CD4-positive, alpha-beta T cell treated with Interleukin-17A for 4 hours (primary cell): Measurements from ENCODE around the gene UTS2.

ENCODE experiments used
- DNase-seq: peaks from one replicate; pipeline ENCODE4 v3.0.0-alpha.2; 2020; ENCODE audit warnings: mixed read lengths

Gene UTS2, protein sequence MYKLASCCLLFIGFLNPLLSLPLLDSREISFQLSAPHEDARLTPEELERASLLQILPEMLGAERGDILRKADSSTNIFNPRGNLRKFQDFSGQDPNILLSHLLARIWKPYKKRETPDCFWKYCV

DNA sequence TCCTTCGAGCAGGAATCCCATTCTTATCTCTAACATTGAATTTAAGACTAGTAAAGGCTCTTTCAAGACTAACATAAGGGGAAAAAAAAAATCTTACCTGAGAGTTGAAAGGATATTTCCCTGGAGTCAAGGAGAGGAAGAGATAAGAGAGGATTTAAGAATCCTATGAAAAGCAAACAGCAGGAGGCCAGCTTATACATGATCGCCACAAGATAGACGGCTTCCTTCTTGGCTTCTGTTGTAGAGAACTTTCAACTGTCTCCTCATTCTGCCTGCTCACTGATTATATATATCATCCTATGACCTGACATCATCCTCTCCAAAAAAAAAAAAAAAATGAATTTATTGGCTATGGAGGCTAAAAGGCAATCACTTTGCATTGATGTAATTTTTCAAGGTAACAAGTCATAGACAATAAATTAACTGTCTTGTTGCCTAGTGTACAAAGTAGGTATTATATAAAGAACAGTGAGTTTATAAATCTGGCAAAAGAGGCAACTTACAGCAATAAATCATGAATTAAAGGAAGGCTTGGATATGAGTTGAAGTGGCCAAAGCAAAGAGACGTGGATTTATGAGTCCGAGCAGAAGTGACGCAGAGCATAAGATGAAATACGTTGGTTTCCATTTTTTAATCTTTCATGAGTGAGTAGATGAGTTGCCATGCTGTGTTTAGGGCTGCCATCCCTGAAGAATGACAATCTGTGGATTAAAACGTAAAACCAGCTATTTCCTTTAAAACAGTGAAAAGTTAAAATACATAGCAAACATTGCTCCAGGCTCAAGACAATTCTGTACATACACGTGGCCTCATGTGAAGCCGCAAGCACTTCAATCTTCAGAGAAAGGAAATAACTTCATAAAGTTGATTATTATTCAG is at the start of gene UTS2:
TSS of gene UTS2 (minus strand) at position 262 of the 880 bp plus-strand sequence. CDS start at position 200, 62 bp downstream.
- no peak for DNase-seq

- no peak for DNase-seq
Observed at GRCh38 chr1:7899741-7900140, 46.9 kb upstream of the UTS2 start.

DNA sequence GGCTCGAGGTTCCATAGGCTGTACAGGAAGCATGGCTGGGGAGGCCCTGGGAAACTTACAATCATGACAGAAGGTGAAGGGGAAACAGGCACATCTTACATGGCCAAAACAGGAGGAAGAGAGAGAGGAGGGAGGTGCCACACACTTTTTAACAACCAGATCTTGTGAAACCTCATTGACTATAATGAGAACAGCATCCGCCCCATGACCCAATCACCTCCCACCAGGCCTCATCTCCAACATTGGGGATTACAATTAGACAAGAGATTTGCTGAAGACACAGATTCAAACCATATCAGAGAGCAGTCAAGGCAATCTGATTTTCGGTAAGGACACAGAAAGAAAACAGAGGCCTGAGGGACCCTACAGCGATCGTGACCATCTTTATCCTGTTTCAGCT is 46.1 kb upstream of the UTS2 start:
- DNase-seq = no peak

DNA sequence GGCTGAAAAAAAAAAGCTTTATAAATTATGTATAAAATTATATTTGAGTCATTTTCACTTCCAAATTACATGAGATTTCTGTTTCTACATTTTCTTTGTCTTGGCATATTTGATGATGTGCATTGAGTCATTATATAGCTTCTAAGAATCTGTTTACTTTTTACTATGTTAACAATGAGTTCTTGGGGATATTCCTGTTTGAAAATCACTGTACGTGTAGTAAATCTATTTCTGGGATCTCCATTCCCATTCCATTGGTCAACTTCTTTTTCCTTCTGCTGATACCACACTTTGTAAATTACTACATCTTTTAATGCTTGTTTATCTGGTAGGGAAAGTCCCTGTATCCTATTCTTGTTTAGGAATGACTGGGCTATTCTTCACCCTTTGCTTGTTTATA is 44.1 kb upstream of the UTS2 start:
- no peak for DNase-seq

- DNase-seq = no peak
Observed at GRCh38 chr1:7893529-7894180, 40.8 kb upstream of the UTS2 start.

GRCh38 chr1:7891804-7892203 is 38.9 kb upstream of the UTS2 start:
- DNase-seq = no peak

DNA sequence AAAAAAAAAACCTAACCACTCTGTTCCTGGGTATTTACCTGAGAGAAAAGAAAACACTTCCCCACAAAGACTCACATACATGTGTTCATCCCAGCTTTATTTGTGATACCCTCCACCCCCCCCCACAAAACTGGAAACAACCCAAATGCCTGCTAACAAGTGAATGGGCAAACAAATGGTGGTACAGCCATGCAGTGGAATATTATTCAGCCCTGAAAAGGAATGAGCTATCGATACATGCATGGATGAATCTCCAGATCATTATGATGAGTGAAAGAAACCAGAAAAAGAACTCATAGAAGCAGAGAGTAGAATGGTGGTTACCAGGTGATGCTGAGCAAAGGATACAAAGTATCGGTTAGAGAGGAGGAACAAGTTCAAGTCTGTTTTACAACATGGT is 38.0 kb upstream of the UTS2 start:
- DNase-seq = no peak

DNA sequence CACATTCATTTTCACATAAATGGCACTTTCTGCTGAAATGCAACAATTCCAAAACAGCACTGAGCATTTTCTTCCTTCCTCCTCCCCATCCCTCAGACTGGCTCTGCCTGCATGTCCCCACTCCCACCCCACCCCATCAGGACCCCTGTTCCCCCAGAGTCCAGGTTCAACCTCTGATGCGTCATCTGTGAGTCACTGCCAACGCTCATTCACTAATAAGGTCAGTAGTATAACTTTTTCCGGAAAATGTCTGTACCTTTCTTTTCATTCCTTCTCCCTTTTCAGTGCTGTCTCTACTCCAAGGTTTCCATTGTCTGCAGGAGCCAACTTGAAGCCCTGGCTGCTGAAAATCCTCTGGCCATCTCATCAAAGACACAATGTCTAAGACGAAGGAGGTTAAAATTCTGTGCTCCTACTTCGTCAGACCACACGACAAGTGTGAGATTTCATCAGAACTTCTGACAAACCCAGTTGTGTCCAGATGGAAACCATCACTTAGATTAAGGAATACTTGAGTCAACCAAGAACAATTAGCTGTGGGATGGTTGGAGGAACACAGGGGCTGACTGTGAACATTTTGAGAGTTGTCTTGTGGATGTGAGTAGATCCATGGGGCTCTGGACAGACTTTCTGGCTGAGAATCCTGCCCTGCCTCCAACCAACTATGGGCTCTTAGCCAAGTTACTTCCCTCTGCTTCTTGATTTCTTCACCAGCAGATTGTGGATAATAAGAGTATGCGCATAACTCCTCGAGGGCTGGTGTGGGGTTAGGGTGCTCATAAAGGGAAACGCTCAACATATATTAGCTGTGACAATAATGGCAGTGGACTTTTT is 35.6 kb upstream of the UTS2 start:
- DNase-seq = no peak

- DNase-seq = no peak
Observed at GRCh38 chr1:7886405-7886745, 33.5 kb upstream of the UTS2 start.

GRCh38 chr1:7885513-7886404 is 32.9 kb upstream of the UTS2 start:
- DNase-seq = peak; percentile 5

- DNase-seq = no peak
Observed at GRCh38 chr1:7884757-7885156, 31.9 kb upstream of the UTS2 start.

GRCh38 chr1:7879228-7879627 is 26.4 kb upstream of the UTS2 start:
- no peak for DNase-seq

DNA sequence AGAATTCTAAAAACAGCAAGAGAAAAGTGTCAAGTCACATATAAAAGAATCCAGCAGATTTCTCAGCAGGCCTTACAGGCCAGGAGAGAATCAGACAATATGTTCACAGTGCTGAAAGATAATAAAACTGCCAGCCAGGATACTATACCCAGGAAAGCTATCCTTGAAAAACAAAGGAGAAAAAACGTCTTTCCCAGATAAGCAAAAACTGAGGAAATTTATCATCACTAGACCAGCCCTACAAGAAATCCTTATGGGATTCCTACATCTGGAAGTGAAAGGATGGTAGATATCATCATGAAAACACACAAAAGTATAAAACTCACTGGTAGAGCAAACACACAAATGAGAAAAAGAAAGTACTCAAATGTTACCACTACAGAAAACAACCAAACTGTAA is 25.2 kb upstream of the UTS2 start:
- no peak for DNase-seq

DNA sequence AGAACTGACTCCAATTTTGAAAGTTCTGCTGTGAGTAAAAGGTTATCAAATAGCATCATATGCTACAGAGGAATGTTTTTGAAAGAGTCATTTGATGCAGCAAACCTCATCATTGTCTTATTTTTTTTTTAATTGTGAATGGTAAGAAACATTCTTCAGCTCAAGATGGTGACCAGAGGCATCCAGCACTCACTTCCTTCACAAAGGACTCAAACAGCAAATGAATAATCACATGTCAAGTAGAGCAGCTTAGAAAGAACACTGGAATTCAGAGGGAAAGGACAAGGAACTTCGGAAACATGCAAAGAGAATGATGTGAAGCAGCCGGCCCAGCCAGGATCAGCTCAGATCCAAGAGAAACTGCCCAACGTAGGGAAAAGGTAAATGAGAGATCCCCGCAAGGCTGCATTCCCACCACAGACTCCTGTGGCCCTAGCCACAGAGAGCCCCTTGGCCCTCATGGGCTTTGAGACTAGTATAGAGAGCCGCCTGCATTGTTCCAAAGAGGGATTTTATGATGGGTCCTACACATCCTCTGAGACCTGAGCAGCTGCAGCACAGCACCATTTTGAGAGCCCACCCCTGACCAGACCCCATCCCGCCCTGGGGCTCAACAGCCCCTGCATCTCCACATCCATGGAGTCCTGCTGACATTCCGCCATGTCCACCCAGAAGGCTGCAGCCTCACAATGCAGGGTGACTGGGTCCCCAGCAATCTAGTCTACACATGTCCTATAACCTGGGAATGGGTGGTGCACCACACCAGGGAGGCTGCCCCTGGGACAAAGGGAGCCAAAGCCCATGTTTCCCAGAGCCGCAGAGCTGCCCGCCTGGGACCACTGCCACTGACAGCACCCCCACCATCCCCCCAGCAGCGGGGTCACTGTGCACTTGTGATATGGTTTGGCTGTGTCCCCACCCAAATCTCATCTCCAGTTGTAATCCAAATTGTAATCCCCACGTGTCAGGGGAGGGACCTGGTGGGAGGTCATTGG is 21.2 kb upstream of the UTS2 start:
- DNase-seq = no peak

GRCh38 chr1:7871136-7871535 is 18.3 kb upstream of the UTS2 start:
- no peak for DNase-seq

DNA sequence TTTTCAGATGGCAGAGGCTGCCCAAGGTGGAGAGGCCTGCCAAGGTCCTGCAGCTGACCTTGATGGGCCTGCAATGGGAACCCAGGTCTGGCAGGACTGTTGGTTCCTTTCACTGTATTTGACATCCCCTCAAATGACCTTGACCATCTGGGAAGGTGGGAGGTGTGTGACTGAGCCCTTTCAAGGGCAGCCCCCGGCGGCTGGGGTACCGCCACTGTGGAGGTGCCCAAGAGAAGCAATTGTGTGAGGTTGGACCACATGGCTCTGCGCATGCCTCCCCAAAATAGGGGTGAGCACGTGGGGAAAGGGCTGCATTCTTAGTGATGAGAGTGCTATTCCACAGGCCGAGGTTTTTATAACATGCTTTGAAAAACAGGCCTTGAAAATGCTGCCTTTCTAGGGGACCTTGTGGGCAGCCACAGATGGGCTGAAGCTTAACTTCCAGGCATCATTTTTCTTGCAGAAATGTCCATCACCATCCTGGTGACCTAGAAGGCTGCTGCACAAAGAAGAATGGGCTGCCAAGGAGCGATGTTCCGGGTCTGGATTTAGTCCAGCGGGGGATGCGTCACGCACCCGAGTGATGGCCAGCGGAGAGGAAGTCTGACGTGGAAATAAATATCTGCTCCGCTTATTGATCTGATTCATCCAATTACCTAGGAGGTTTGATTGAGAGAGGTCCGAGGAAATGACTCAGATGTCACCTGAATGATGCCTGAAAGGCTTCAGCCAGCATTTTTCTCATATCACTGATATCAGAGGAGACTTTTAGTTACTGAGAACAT is 16.5 kb upstream of the UTS2 start:
- no peak for DNase-seq

DNA sequence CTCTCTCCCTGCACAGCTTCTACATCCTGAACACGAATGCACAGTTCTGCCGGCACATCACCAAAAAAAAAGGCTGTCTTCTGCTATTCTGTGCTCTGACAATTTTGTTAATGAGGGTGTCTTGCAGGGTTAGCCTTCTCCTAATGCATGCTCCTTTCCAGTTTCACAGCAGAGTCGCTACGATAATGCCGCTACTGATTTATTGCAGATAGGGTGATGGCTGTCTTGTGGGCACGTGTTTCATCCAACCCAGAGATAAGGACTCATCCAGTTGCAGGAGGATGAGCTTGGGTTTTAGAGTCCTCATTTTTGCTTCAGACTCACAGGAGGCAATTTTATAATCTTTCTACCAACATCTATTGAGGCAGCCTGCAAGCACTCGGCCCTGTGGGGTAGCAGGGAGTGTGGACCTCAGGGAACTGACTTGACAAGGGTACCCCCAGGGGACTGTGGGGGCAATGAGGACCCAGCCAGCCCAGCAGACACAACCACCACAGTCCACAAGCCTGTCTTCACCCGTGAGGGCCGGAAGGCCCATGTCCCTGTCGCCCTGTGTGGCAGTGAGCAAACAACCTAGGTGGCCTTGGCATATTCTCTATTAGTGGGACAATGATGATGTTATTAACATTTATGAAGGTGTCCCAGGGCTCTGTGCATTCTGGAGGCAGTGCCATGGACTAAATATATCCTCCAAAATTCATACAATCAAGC is 15.4 kb upstream of the UTS2 start:
- no peak for DNase-seq

DNA sequence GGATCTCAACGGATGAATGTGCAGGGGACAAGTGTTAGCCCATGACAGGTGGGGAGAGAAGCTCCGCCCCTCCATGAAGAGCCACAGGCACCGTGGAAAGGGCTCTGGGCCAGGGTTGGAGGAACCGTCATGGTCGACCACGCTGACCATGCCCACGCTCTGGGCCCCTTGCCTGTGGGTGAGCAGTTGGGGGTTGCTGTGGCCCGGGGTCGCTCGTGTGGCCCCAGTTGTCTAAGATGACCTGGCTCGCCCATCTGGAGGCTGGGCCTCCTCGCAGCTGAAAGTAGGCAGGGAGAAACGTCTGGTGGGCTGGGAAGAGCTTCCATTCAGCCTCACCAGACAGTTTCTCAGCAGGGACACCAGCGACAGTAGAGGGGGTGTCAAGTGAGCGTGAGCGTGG is 13.1 kb upstream of the UTS2 start:
- no peak for DNase-seq

DNA sequence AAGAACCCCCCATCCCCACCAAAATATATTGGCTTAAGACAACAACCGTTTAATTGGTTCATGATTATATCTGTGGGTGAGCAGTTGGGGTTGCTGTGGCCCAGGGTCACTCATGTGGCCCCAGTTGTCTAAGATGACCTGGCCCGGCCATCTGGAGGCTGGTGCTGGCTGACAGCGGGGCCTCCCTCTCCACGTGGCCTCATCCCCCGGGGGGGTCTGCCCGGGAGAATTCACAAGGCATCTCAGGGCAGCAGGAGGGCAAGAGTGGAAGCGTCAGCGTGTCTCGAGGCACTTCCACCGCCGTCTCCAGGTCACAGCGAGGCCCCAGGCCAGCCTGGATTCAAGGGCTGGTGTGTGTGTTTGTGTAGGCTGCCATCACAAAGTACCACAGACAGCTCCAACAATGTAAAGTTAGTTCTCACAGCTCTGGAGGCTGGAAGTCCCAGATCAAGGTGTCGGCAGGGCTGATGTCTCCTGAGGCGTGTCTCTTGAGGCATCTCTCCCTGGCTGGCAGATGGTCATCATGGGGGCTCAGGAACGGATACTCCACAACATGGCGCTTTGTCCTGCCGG is 11.0 kb upstream of the UTS2 start:
- DNase-seq = no peak
